Neuron (in vitro differentiated cells): ENCODE data around the gene TGM5.

Source experiments
- H2AFZ ChIP-seq: one replicate; pipeline ENCODE4 v1.6.1; 2013; ENCODE audit warnings: low read depth, mild to moderate bottlenecking, inconsistent platforms, low read length, moderate library complexity
- H3K27me3 ChIP-seq: one replicate; pipeline ENCODE4 v1.6.1; 2013; ENCODE audit warnings: low read length; ENCODE audit not compliant: insufficient read depth
- H3K36me3 ChIP-seq: one replicate; pipeline ENCODE4 v1.6.1; 2013; ENCODE audit warnings: low read length; ENCODE audit not compliant: insufficient read depth
- H3K4me1 ChIP-seq: one replicate; pipeline ENCODE4 v1.6.1; 2013; ENCODE audit warnings: low read length; ENCODE audit not compliant: insufficient read depth
- H3K4me3 ChIP-seq: 2 replicates; pipeline ENCODE4 v1.5.1; 2013; ENCODE audit warnings: mild to moderate bottlenecking, low read length, moderate library complexity
- H3K9me3 ChIP-seq: one replicate; pipeline ENCODE4 v1.6.1; 2013; ENCODE audit warnings: low read length

Gene TGM5

DNA sequence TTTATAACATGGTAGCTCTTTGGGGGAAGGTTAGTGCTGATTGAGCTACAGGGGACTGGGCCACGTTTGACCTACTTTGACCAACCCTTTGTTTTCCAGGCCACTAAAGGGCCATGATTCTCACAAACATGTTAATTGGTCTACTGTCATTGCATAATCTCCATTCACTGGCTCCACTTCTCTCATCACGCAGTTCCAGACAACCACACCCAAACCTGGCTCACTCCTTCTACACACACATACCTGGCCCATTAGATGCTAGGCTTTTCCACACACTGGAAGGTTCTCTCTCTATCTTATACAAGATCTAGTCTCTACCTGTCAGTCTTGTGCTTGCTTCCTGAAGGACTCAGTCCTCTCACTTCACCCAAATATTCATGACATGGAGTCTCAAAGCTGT, 15.9 kb downstream of the TGM5 start:
- H3K4me3 ChIP-seq, result no peak overlapping the region

DNA sequence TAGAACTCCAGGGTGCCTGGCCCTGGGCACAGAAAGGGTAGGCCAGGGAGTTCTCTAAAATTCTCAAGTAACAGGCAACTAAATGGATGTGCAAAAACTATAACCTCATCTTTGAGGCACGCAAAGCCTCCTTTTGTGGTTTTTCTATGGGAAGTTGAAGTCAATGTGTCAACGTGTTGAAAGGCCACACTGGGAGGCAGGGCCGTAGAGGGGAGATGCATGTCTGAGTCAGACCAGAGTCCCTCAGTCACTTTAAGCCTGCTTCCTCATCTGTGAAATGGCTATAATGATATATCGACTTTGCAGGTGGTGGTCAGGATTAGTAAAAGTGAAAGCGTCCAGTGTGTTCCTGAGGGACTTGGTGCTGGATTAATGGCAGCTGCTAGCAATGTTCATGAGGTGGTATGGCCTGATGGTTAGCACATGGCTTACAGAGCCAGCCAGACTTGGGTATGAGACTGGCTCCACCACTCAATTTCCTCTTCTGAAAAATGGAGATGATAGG, 17.0 kb downstream of the TGM5 start:
- Histone ChIP-seq H3K4me3 (no peak overlapping the region), H2AFZ (no peak overlapping the region), H3K27me3 (peaks cover 9% of the 10 kb centered on the region), H3K36me3 (no peaks in the 10 kb centered on the region), H3K4me1 (no peaks in the 10 kb centered on the region), H3K9me3 (no peaks in the 10 kb centered on the region)

More for the DNA sequence above, 15.9 kb downstream of the TGM5 start:
- Histone ChIP-seq H3K27me3 (peaks cover 9% of the 10 kb centered on the region), H3K36me3 (no peaks in the 10 kb centered on the region), H3K4me1 (no peaks in the 10 kb centered on the region), H2AFZ (no peak overlapping the region), H3K9me3 (no peaks in the 10 kb centered on the region)

- Histone ChIP-seq H3K4me3 (no peak overlapping the region), H3K27me3 (peaks cover 9% of the 10 kb centered on the region), H3K4me1 (no peaks in the 10 kb centered on the region), H3K36me3 (no peaks in the 10 kb centered on the region), H3K9me3 (no peaks in the 10 kb centered on the region), H2AFZ (no peak overlapping the region)
Measured at GRCh38 chr15:43249236-43249635, 17.5 kb downstream of the TGM5 start.

DNA sequence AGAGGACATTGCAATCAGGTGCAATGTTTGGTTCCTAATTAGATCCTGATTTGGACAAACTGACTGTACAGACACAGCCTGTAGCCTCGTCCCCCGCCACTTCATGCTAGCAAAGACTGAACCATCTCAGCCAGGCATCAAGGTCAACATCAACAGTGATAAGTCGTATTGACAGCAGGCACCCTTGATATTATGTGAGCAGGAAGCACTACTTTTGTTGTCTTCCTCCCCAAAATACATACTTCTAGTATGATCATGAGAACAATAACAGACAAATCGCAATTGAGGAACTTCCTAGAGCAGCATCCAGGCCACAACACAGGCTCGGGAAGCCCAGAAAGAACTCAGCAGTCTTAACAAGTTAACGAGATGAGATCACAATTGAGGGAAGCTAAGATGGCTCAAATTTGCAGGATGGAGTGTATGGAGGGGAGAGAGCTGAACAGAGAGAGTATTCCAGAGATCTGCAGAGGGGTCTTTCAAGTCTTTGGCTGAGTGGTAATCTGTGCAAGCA, 20.4 kb downstream of the TGM5 start:
- no peaks in the 10 kb centered on the region for H3K4me1 ChIP-seq
- peaks cover 16% of the 10 kb centered on the region for H3K27me3 ChIP-seq
- no peak overlapping the region for H2AFZ ChIP-seq
- H3K9me3 ChIP-seq, result no peaks in the 10 kb centered on the region
- H3K36me3 ChIP-seq, result no peaks in the 10 kb centered on the region
- no peak overlapping the region for H3K4me3 ChIP-seq

- no peaks in the 10 kb centered on the region for H3K9me3 ChIP-seq
- H3K27me3 ChIP-seq, result peaks cover 15% of the 10 kb centered on the region
- no peaks in the 10 kb centered on the region for H3K4me1 ChIP-seq
- no peak overlapping the region for H2AFZ ChIP-seq
- H3K36me3 ChIP-seq, result no peaks in the 10 kb centered on the region
- H3K4me3 ChIP-seq, result no peak overlapping the region
Measured at GRCh38 chr15:43244092-43244491, 22.6 kb downstream of the TGM5 start.

DNA sequence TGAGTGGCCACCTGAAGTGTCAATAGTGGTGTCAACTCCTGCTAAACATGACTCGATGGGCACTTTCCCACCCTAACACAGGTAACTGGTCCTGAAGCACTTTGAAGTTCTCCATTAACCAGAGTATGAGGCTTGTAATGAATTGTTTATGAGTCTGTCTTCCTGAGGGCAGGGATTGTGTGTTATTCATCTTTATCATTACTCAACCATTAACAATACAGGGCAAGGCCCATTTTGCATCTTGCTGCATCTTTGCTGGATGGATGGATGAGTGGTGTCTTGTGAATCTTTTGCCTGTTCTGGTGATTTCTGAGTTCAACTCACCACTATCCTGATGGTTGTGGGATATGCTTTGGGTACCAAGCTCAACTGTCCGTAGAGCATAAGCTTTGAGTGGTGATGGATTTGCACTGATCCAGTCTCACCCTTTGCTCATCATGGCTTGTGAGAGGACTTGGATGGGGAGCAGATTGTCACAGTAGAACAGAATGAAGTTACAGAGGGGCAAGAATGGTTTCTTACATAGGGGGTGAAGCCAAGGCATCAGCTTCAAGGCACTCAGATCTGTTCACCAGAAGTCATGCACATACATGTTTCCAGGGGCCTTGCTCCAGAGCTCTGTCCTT, 23.6 kb downstream of the TGM5 start:
- peaks cover 5% of the 10 kb centered on the region for H3K4me1 ChIP-seq
- no peak overlapping the region for H3K4me3 ChIP-seq
- no peak overlapping the region for H2AFZ ChIP-seq
- H3K27me3 ChIP-seq, result peaks cover 11% of the 10 kb centered on the region
- no peaks in the 10 kb centered on the region for H3K36me3 ChIP-seq
- no peaks in the 10 kb centered on the region for H3K9me3 ChIP-seq

DNA sequence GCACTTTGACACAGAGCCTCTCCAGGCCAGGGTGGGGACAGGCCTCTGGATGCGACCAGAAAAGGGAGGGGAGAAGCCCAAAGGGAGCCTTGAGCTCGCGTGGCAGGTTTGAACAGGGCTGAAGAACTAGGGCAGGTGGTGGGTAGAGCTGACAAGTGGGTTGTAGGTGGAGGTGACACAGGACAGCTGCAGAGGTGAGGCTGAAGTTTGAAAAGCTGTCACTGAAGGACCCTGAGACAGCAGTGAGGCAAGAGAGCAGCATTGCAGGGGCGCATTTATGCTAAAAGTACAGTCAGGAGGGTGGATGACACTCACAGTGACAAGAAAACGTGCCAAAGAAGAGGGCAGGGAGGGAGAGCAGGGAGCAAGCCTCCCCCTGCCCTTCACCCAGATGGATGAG, 24.1 kb downstream of the TGM5 start:
- H3K9me3 ChIP-seq, result no peaks in the 10 kb centered on the region
- peaks cover 11% of the 10 kb centered on the region for H3K27me3 ChIP-seq
- H3K36me3 ChIP-seq, result no peaks in the 10 kb centered on the region
- H2AFZ ChIP-seq, result no peak overlapping the region
- peaks cover 5% of the 10 kb centered on the region for H3K4me1 ChIP-seq
- no peak overlapping the region for H3K4me3 ChIP-seq

DNA sequence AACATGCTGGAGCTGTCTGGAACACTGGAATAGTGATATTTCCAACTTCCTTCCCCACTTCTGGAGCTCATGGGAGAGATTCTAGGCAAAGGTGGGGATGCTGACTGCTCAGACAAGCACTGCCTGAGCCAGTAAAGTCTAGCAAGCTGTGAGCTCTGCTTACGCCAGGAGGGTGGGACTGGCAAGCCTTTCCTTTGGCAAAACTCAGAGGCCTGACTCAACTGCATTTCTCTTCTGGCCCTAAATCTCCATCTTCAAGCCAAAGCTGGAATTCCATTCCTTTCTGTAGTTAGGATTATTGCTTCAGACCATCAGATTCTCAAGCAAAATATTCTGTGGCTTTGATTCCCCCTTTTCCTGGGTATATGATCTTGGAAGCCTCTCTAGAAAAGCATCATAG, 25.6 kb downstream of the TGM5 start:
- H3K27me3 ChIP-seq, result peaks cover 11% of the 10 kb centered on the region
- no peak overlapping the region for H3K4me3 ChIP-seq
- no peaks in the 10 kb centered on the region for H3K9me3 ChIP-seq
- H3K4me1 ChIP-seq, result peaks cover 5% of the 10 kb centered on the region
- no peaks in the 10 kb centered on the region for H3K36me3 ChIP-seq
- H2AFZ ChIP-seq, result no peak overlapping the region

- Histone ChIP-seq H3K9me3 (no peaks in the 10 kb centered on the region), H3K36me3 (no peaks in the 10 kb centered on the region), H3K4me1 (peaks cover 5% of the 10 kb centered on the region), H3K27me3 (peaks cover 11% of the 10 kb centered on the region), H2AFZ (no peak overlapping the region), H3K4me3 (no peak overlapping the region)
Measured at GRCh38 chr15:43239732-43240491, 26.8 kb downstream of the TGM5 start.

DNA sequence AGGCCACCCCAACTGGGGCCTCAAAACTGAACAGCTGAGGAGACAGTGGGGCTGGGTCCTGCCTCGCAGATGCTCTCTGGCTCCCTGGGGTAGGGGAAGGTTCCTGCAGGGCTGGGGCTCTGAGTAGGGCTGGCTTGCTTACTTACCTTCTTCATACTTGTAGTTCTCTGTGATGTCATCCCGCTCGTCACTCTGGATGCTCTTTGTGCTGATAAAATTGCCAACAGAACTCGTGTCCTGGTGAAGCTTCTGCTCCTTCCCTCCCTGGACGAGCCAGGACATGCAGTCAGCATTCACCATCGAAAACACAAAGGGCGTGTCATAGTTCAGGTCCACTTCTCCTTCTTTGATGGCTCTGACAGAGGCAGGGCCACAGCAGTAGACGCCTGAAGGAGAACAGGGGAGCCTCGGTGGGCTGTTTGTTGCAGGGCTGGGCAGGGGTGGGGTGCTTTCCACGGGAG, 28.0 kb downstream of the TGM5 start:
- no peaks in the 10 kb centered on the region for H3K36me3 ChIP-seq
- H3K9me3 ChIP-seq, result no peaks in the 10 kb centered on the region
- peaks cover 14% of the 10 kb centered on the region for H3K27me3 ChIP-seq
- no peak overlapping the region for H3K4me3 ChIP-seq
- no peak overlapping the region for H2AFZ ChIP-seq
- peaks cover 5% of the 10 kb centered on the region for H3K4me1 ChIP-seq

DNA sequence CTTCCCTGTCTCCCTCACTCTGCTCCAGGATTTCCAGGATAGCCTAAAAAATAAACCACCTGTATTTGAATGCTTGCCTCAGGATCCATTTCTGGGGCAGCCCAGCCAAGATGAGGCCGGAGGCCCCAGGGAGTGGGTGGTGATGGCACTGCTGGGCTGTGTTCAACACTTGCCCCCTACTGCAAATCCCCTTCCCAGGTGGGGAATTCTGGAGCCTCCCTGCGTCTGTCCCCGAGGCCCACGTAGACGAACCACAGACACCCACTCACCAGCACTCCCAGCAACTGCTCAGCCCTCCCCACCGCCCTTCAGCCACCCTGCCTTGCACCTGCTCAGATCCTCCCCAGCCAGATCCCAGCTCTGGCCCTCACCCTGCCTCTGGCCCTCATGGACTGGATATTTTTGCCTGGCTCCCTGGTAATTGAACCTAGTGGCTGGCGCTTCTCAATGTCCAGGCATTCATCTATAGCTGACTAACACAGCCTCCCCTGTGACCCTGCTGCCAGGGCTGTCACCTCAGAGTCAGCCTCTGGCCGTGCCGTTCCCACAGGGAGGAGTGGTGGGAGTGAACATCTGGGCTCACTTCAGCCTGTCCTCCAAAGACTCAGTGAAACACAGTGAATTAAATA, 28.8 kb downstream of the TGM5 start:
- Histone ChIP-seq H3K4me3 (no peak overlapping the region), H3K27me3 (peaks cover 9% of the 10 kb centered on the region), H3K36me3 (no peaks in the 10 kb centered on the region), H3K4me1 (peaks cover 5% of the 10 kb centered on the region), H3K9me3 (no peaks in the 10 kb centered on the region), H2AFZ (no peak overlapping the region)

DNA sequence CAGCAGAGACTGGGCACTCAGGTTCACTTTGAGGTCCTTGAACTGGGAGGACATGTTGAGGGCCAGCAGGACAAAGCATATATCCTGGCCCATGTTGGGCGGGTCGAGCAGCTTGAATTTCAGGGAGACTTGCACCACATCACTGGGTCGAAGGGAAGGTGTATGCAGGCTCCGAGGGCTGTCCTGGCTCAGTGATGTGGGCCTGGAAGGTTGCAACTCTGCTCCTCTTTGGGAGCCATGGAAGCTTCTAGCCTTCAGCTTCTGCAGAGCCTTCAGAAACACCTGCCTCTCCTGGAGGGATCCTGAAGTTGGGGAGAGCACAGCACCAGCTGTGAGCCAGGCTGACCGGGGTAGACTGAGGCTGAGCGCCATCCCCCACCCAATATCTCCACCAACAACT, 31.2 kb downstream of the TGM5 start:
- Histone ChIP-seq H2AFZ (no peak overlapping the region), H3K27me3 (peaks cover 3% of the 10 kb centered on the region), H3K36me3 (no peaks in the 10 kb centered on the region), H3K4me3 (no peak overlapping the region), H3K9me3 (no peaks in the 10 kb centered on the region), H3K4me1 (peaks cover 5% of the 10 kb centered on the region)

DNA sequence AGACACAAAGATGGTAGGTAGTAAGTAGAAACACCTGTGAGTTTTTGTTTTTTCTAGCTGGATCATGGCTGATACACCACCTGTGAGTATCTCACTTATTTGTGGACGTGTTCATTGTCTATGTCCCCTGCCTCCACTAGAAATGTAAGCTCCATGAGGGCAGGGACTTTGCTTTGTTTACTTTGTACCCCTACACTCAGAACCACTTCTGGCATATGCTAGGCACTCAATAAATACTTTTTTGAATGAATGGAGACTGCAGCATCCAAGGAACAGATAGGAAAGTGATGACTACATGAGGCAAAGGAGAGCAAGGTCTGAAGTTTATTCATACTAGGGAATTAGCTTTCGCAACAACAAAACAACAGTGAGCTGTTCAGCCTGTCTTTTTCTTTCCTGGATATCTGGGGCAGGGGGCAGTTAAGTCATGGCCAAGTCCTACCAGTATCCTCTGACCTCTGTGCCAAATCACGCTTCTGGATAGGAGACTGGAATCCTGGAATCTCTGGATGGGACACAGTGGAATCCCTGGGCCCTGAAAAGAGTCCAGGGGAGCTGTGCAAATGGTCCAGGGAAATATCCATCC, 34.3 kb downstream of the TGM5 start:
- peaks cover 7% of the 10 kb centered on the region for H3K27me3 ChIP-seq
- H2AFZ ChIP-seq, result no peak overlapping the region
- no peaks in the 10 kb centered on the region for H3K4me1 ChIP-seq
- H3K36me3 ChIP-seq, result no peaks in the 10 kb centered on the region
- no peak overlapping the region for H3K4me3 ChIP-seq
- H3K9me3 ChIP-seq, result no peaks in the 10 kb centered on the region
